H9 (cell line): ENCODE results near the gene ELOVL6. TPM values are rescaled to one million over a fixed set of nuclear protein-coding genes. Genes with fewer than 3 reads are reported as not detected.

Experiments
- DNase-seq: peaks from one replicate; pipeline ENCODE4 v3.0.0-alpha.2; 2017
- H2AFZ ChIP-seq: one replicate; pipeline ENCODE4 v1.6.1; 2013; ENCODE audit warnings: mild to moderate bottlenecking, low read length, control low read depth, moderate library complexity
- H2AK5ac ChIP-seq: 2 replicates; pipeline ENCODE4 v1.6.1; 2013; ENCODE audit warnings: low read length, control low read depth, mixed read lengths; ENCODE audit not compliant: insufficient read length
- H2BK120ac ChIP-seq: one replicate; pipeline ENCODE4 v1.6.1; 2013; ENCODE audit warnings: low read depth, mild to moderate bottlenecking, low read length, control low read depth, inconsistent platforms; ENCODE audit not compliant: poor library complexity, severe bottlenecking
- H2BK12ac ChIP-seq: 2 replicates; pipeline ENCODE4 v1.6.1; 2013; ENCODE audit warnings: low read length, control low read depth, mixed read lengths, low read depth; ENCODE audit not compliant: insufficient read length
- H2BK15ac ChIP-seq: 2 replicates; pipeline ENCODE4 v1.6.1; 2013; ENCODE audit warnings: low read depth, low read length, control low read depth
- H2BK20ac ChIP-seq: one replicate; pipeline ENCODE4 v1.6.1; 2013; ENCODE audit warnings: low read depth, mild to moderate bottlenecking, low read length, control low read depth, inconsistent platforms; ENCODE audit not compliant: poor library complexity, severe bottlenecking
- H2BK5ac ChIP-seq: 2 replicates; pipeline ENCODE4 v1.6.1; 2013; ENCODE audit warnings: low read length, control low read depth, mixed read lengths; ENCODE audit not compliant: insufficient read length
- H3K14ac ChIP-seq: 2 replicates; pipeline ENCODE4 v1.6.1; 2013; ENCODE audit warnings: low read length, control low read depth; ENCODE audit not compliant: insufficient read depth
- H3K18ac ChIP-seq: 2 replicates; pipeline ENCODE4 v1.6.1; 2013; ENCODE audit warnings: low read depth, mild to moderate bottlenecking, mixed read lengths, low read length, control low read depth; ENCODE audit not compliant: insufficient read length
- H3K23ac ChIP-seq: 2 replicates; pipeline ENCODE4 v1.6.1; 2013; ENCODE audit warnings: low read length, control low read depth, mixed read lengths, low read depth; ENCODE audit not compliant: insufficient read length
- H3K23me2 ChIP-seq: 2 replicates; pipeline ENCODE4 v1.6.1; 2013; ENCODE audit warnings: low read depth, mild to moderate bottlenecking, mixed read lengths, low read length, control low read depth; ENCODE audit not compliant: insufficient read length, poor library complexity, severe bottlenecking
- H3K27ac ChIP-seq: 2 replicates; pipeline ENCODE4 v1.5.1; 2013; ENCODE audit warnings: low read length, control low read depth, mixed read lengths, low read depth; ENCODE audit not compliant: insufficient read length
- H3K27me3 ChIP-seq: 2 replicates; pipeline ENCODE4 v1.6.1; 2013; ENCODE audit warnings: low read length, control low read depth, inconsistent platforms; ENCODE audit not compliant: insufficient read depth
- H3K4ac ChIP-seq: 2 replicates; pipeline ENCODE4 v1.6.1; 2013; ENCODE audit warnings: low read depth, mild to moderate bottlenecking, control low read depth, inconsistent platforms, low read length, moderate library complexity
- H3K4me1 ChIP-seq: 2 replicates; pipeline ENCODE4 v1.6.1; 2013; ENCODE audit warnings: low read length, control low read depth, inconsistent platforms; ENCODE audit not compliant: insufficient read depth
- H3K4me2 ChIP-seq: 2 replicates; pipeline ENCODE4 v1.6.1; 2013; ENCODE audit warnings: low read length, control low read depth, mixed read lengths; ENCODE audit not compliant: insufficient read length, insufficient read depth
- H3K56ac ChIP-seq: 2 replicates; pipeline ENCODE4 v1.6.1; 2013; ENCODE audit warnings: low read depth, mild to moderate bottlenecking, mixed read lengths, low read length, control low read depth; ENCODE audit not compliant: insufficient read length
- H3K79me1 ChIP-seq: 2 replicates; pipeline ENCODE4 v1.6.1; 2013; ENCODE audit warnings: low read depth, mild to moderate bottlenecking, moderate library complexity, low read length, control low read depth, inconsistent platforms; ENCODE audit not compliant: insufficient read depth, poor library complexity, severe bottlenecking
- H3K79me2 ChIP-seq: 2 replicates; pipeline ENCODE4 v1.6.1; 2013; ENCODE audit warnings: low read length, control low read depth, inconsistent platforms; ENCODE audit not compliant: insufficient read depth
- H3K9ac ChIP-seq: 2 replicates; pipeline ENCODE4 v1.6.1; 2013; ENCODE audit warnings: low read length, control low read depth, mixed read lengths; ENCODE audit not compliant: insufficient read length; ENCODE audit errors: extremely low read depth
- H3K9me3 ChIP-seq: one replicate; pipeline ENCODE4 v1.6.1; 2013; ENCODE audit warnings: low read depth, low read length, inconsistent platforms; ENCODE audit not compliant: control insufficient read depth
- H3T11ph ChIP-seq: one replicate; pipeline ENCODE4 v1.6.1; 2013; ENCODE audit warnings: mild to moderate bottlenecking, low read length, control low read depth, inconsistent platforms
- H4K20me1 ChIP-seq: one replicate; pipeline ENCODE4 v1.6.1; 2013; ENCODE audit not compliant: control insufficient read depth, insufficient read length, insufficient read depth
- H4K5ac ChIP-seq: 2 replicates; pipeline ENCODE4 v1.6.1; 2013; ENCODE audit warnings: low read depth, mild to moderate bottlenecking, mixed read lengths, low read length, control low read depth; ENCODE audit not compliant: insufficient read length
- H4K8ac ChIP-seq: replicated peaks from 2 replicates; pipeline ENCODE4 v1.6.1; 2013; ENCODE audit warnings: low read length, control low read depth, mixed read lengths, low read depth; ENCODE audit not compliant: insufficient read length
- H4K91ac ChIP-seq: 2 replicates; pipeline ENCODE4 v1.6.1; 2013; ENCODE audit warnings: low read depth, mild to moderate bottlenecking, moderate library complexity, mixed read lengths, low read length, control low read depth; ENCODE audit not compliant: insufficient read length
- H3K27ac Mint-ChIP-seq, 3 experiments: 2 replicates in 2 of 3; 3 replicates in 1 of 3; pipeline ENCODE4 v1.8.0; 2020 to 2021; ENCODE audit warnings: mixed read lengths in 3 of 3, mild to moderate bottlenecking in 1 of 3, moderate library complexity in 1 of 3
- H3K27me3 Mint-ChIP-seq: 2 replicates; pipeline ENCODE4 v1.8.0; 2021; ENCODE audit warnings: low read depth, mild to moderate bottlenecking, moderate library complexity, mixed read lengths
- H3K36me3 Mint-ChIP-seq, 3 experiments: 2 replicates in 2 of 3; 3 replicates in 1 of 3; pipeline ENCODE4 v1.8.0; 2020 to 2021; ENCODE audit warnings: low read depth in 3 of 3, mixed read lengths in 3 of 3; ENCODE audit not compliant: insufficient read depth in 1 of 3
- H3K4me1 Mint-ChIP-seq, 2 experiments: 2 replicates each; pipeline ENCODE4 v1.8.0; 2020; ENCODE audit warnings: mixed read lengths in 2 of 2
- H3K4me3 Mint-ChIP-seq, 2 experiments: 2 replicates in 1 of 2; 3 replicates in 1 of 2; pipeline ENCODE4 v1.8.0; 2020 to 2021; ENCODE audit warnings: mild to moderate bottlenecking in 2 of 2, mixed read lengths in 2 of 2, moderate library complexity in 1 of 2
- H3K9me3 Mint-ChIP-seq, 2 experiments: 2 replicates in 1 of 2; 3 replicates in 1 of 2; pipeline ENCODE4 v1.8.0; 2020; ENCODE audit warnings: mild to moderate bottlenecking in 2 of 2, mixed read lengths in 2 of 2, moderate library complexity in 1 of 2
- CTCF ChIP-seq: fragments of 200-600 bp; sonication (generic); conservative IDR thresholded peaks from 3 replicates; pipeline ENCODE4 v1.8.0; 2021; ENCODE audit warnings: antibody characterized with exemption, mild to moderate bottlenecking
- total RNA-seq: library from RNA; stranded (reverse); gene quantifications from 2 replicates; pipeline ENCODE4 v1.2.1, GENCODE V29; 2021

Gene ELOVL6
- total RNA-seq, 1 experiment from 2014 or later: 64.6 TPM

GRCh38 chr4:110075083-110075738 lies 123.2 kb downstream of the ELOVL6 start:
- Histone ChIP-seq H4K5ac (no peak overlapping the region), H3K14ac (no peak overlapping the region), H2AFZ (no peak overlapping the region), H3T11ph (no peak overlapping the region), H3K79me1 (peaks cover 6% of the 10 kb centered on the region), H3K23me2 (no peaks in the 10 kb centered on the region), H4K91ac (no peak overlapping the region), H3K27ac (no peak overlapping the region), H3K56ac (no peak overlapping the region), H2BK5ac (no peak overlapping the region), H3K27me3 (no peaks in the 10 kb centered on the region), H4K20me1 (no peaks in the 10 kb centered on the region), H2BK120ac (no peak overlapping the region), H3K18ac (no peak overlapping the region), H3K4ac (no peak overlapping the region), H3K9ac (no peak overlapping the region), H4K8ac (no peak overlapping the region), H3K79me2 (no peaks in the 10 kb centered on the region), H2BK15ac (no peak overlapping the region), H2BK12ac (no peak overlapping the region), H3K9me3 (no peaks in the 10 kb centered on the region), H2AK5ac (no peak overlapping the region), H3K4me1 (no peaks in the 10 kb centered on the region; the same call in 1 of the 2 replicates), H3K4me2 (no peak overlapping the region), H3K23ac (no peak overlapping the region), H2BK20ac (no peak overlapping the region)
- Mint-ChIP-seq H3K4me3 (no peak overlapping the region), H3K27ac (no peak overlapping the region), H3K9me3 (peaks cover 11 to 18% of the 10 kb centered on the region in 2 experiments), H3K36me3 (peaks cover 22 to 31% (median 29%) of the 10 kb centered on the region in 3 experiments), H3K27me3 (no peaks in the 10 kb centered on the region), H3K4me1 (peaks cover 9 to 11% of the 10 kb centered on the region in 2 experiments)
- TF ChIP-seq CTCF: no peak
- DNase-seq: no peak
